H1 (cell line): Measurements from ENCODE around the gene STX5. TPM values are rescaled to one million over a fixed set of nuclear protein-coding genes. Genes with fewer than 3 reads are reported as not detected.

ENCODE experiments used
- CTCF ChIA-PET: fragments of 300-600 bp; sonication (Branson Sonifier 250); formaldehyde crosslinking; loops from one replicate; lab custom pipeline; 2021; ENCODE audit not compliant: partially characterized antibody; lab: Charles Lee
- POLR2A ChIA-PET: fragments of 300-600 bp; sonication (Branson Sonifier 250); formaldehyde crosslinking; loops from one replicate; lab custom pipeline; 2021; ENCODE audit warnings: inconsistent platforms; ENCODE audit not compliant: partially characterized antibody; lab: Charles Lee
- DNase-seq, 2 experiments: peaks; one replicate each; pipeline versions ENCODE4 v3.0.0 to v3.0.0-alpha.2; 2010 to 2022; ENCODE audit warnings: low spot score in 2 of 2, low read depth in 1 of 2, mixed read lengths in 1 of 2
- FAIRE-seq: peaks from 2 replicates; lab custom pipeline; 2011; peaks lifted over from hg19 to GRCh38; lab: Jason Lieb, UNC
- H2AFZ ChIP-seq: 2 replicates; pipeline ENCODE4 v1.8.1; 2012; ENCODE audit warnings: low read length, inconsistent platforms
- H2AK5ac ChIP-seq: 2 replicates; pipeline ENCODE4 v1.6.1; 2013; ENCODE audit warnings: low read depth, low read length
- H2BK120ac ChIP-seq: replicated peaks from 2 replicates; pipeline ENCODE3; 2013; ENCODE audit warnings: low read depth, low read length, inconsistent platforms
- H2BK12ac ChIP-seq: 2 replicates; pipeline ENCODE4 v1.6.1; 2013; ENCODE audit warnings: low read depth, low read length
- H2BK15ac ChIP-seq: 2 replicates; pipeline ENCODE4 v1.6.1; 2013; ENCODE audit warnings: low read length
- H2BK20ac ChIP-seq: 2 replicates; pipeline ENCODE4 v1.6.1; 2013; ENCODE audit warnings: low read length
- H2BK5ac ChIP-seq: 2 replicates; pipeline ENCODE4 v1.6.1; 2013; ENCODE audit warnings: low read depth, low read length
- H3K14ac ChIP-seq: 2 replicates; pipeline ENCODE4 v1.6.1; 2013; ENCODE audit warnings: inconsistent platforms; ENCODE audit not compliant: insufficient read length
- H3K18ac ChIP-seq: 2 replicates; pipeline ENCODE4 v1.6.1; 2013; ENCODE audit warnings: low read length; ENCODE audit errors: extremely low read depth
- H3K23ac ChIP-seq: 2 replicates; pipeline ENCODE4 v1.6.1; 2013; ENCODE audit warnings: inconsistent platforms; ENCODE audit not compliant: insufficient read length
- H3K23me2 ChIP-seq: 2 replicates; pipeline ENCODE4 v1.6.1; 2013; ENCODE audit warnings: low read depth, low read length
- H3K27ac ChIP-seq: 2 replicates; pipeline ENCODE4 v1.6.1; 2011; ENCODE audit warnings: low read depth, low read length, inconsistent platforms
- H3K27me3 ChIP-seq, 4 experiments: replicated peaks in 1 of 4; 1 replicate in 1 of 4; 2 replicates in 3 of 4; pipeline versions ENCODE4 v1.6.1 to v1.8.1; 2011 to 2013; ENCODE audit warnings: low read length in 3 of 4, mild to moderate bottlenecking in 3 of 4, inconsistent platforms in 2 of 4, mixed read lengths in 2 of 4, moderate library complexity in 1 of 4; ENCODE audit not compliant: control insufficient read depth in 3 of 4, insufficient read depth in 3 of 4; ENCODE audit errors: extremely low read depth in 1 of 4
- H3K36me3 ChIP-seq, 4 experiments: 2 replicates each; pipeline versions ENCODE4 v1.6.1 to v1.8.1; 2011 to 2013; ENCODE audit warnings: mild to moderate bottlenecking in 4 of 4, low read length in 3 of 4, moderate library complexity in 2 of 4, control low read depth in 1 of 4, inconsistent platforms in 1 of 4; ENCODE audit not compliant: insufficient read depth in 4 of 4, control insufficient read depth in 2 of 4
- H3K4ac ChIP-seq: replicated peaks from 2 replicates; pipeline ENCODE3; 2013; ENCODE audit warnings: low read length, low read depth, mixed read lengths, inconsistent platforms; ENCODE audit not compliant: insufficient read length
- H3K4me1 ChIP-seq, 4 experiments: replicated peaks in 1 of 4; 1 replicate in 1 of 4; 2 replicates in 3 of 4; pipeline versions ENCODE4 v1.6.1 to v1.8.1; 2011 to 2013; ENCODE audit warnings: low read length in 3 of 4, inconsistent platforms in 2 of 4, mixed read lengths in 1 of 4; ENCODE audit not compliant: insufficient read depth in 4 of 4, control insufficient read depth in 3 of 4
- H3K4me2 ChIP-seq, 2 experiments: 2 replicates each; pipeline versions ENCODE4 v1.6.1 to v1.8.1; 2011 to 2013; ENCODE audit warnings: low read depth in 2 of 2, low read length in 2 of 2, control low read depth in 1 of 2, inconsistent platforms in 1 of 2, mild to moderate bottlenecking in 1 of 2; ENCODE audit not compliant: insufficient read depth in 1 of 2
- H3K4me3 ChIP-seq, 4 experiments: fragments of 200-600, 300-600 bp in 1 of 4; sonication (generic), shearing (Covaris generic), sonication (Bioruptor Twin) in 1 of 4; 2 replicates each; pipeline versions ENCODE4 v1.5.1 to v1.8.1; 2011 to 2016; ENCODE audit warnings: low read length in 4 of 4, low read depth in 3 of 4, control low read depth in 2 of 4, inconsistent platforms in 2 of 4, mild to moderate bottlenecking in 2 of 4, mixed read lengths in 1 of 4, moderate library complexity in 1 of 4; ENCODE audit not compliant: insufficient read depth in 2 of 4; ENCODE audit errors: extremely low read depth in 1 of 4
- H3K56ac ChIP-seq: replicated peaks from 2 replicates; pipeline ENCODE3; 2013; ENCODE audit warnings: low read depth, mild to moderate bottlenecking, mixed read lengths, low read length, inconsistent platforms; ENCODE audit not compliant: insufficient read length
- H3K79me1 ChIP-seq: 2 replicates; pipeline ENCODE4 v1.6.1; 2013; ENCODE audit warnings: low read depth, low read length, control low read depth
- H3K79me2 ChIP-seq, 2 experiments: 2 replicates each; pipeline versions ENCODE4 v1.6.1 to v1.8.1; 2012 to 2013; ENCODE audit warnings: low read length in 2 of 2, mild to moderate bottlenecking in 2 of 2, inconsistent platforms in 1 of 2; ENCODE audit not compliant: insufficient read depth in 2 of 2, control insufficient read depth in 1 of 2
- H3K9ac ChIP-seq, 4 experiments: replicated peaks in 1 of 4; 1 replicate in 1 of 4; 2 replicates in 3 of 4; pipeline versions ENCODE4 v1.6.1 to v1.8.1; 2011 to 2013; ENCODE audit warnings: low read depth in 3 of 4, low read length in 3 of 4, control low read depth in 2 of 4, mild to moderate bottlenecking in 2 of 4, moderate library complexity in 2 of 4, inconsistent platforms in 1 of 4; ENCODE audit errors: extremely low read depth in 1 of 4
- H3K9me3 ChIP-seq, 2 experiments: 2 replicates each; pipeline versions ENCODE4 v1.6.1 to v1.8.1; 2012 to 2013; ENCODE audit warnings: mild to moderate bottlenecking in 2 of 2, moderate library complexity in 2 of 2, control low read depth in 1 of 2, inconsistent platforms in 1 of 2, low read depth in 1 of 2, low read length in 1 of 2, mixed read lengths in 1 of 2; ENCODE audit not compliant: insufficient read depth in 2 of 2
- H4K20me1 ChIP-seq, 2 experiments: replicated peaks in 1 of 2; 2 replicates each; pipeline versions ENCODE3 to v1.8.1; 2011 to 2013; ENCODE audit warnings: inconsistent platforms in 2 of 2, low read length in 2 of 2, mild to moderate bottlenecking in 1 of 2; ENCODE audit not compliant: insufficient read depth in 2 of 2, control insufficient read depth in 1 of 2
- H4K5ac ChIP-seq: 2 replicates; pipeline ENCODE4 v1.6.1; 2013; ENCODE audit warnings: low read length, low read depth, mixed read lengths, inconsistent platforms; ENCODE audit not compliant: insufficient read length
- H4K8ac ChIP-seq: 2 replicates; pipeline ENCODE4 v1.8.0; 2013; ENCODE audit warnings: mild to moderate bottlenecking, moderate library complexity, low read length, inconsistent platforms; ENCODE audit not compliant: insufficient read depth; ENCODE audit errors: extremely low read depth
- H4K91ac ChIP-seq: replicated peaks from 2 replicates; pipeline ENCODE3; 2013; ENCODE audit warnings: low read length, mixed read lengths, inconsistent platforms; ENCODE audit not compliant: insufficient read length
- CTBP2 ChIP-seq: IDR thresholded peaks from 2 replicates; pipeline ENCODE4 v1.7.0; 2011; ENCODE audit warnings: borderline replicate concordance, mild to moderate bottlenecking, moderate library complexity, mixed read lengths, low read length; ENCODE audit not compliant: insufficient read depth, insufficient read length
- EGR1 ChIP-seq: IDR thresholded peaks from 2 replicates; pipeline ENCODE4 v1.6.1; 2011; ENCODE audit warnings: low read depth, low read length, borderline replicate concordance
- HDAC6 ChIP-seq: IDR thresholded peaks from one replicate; pipeline ENCODE4 v1.7.1; 2012; ENCODE audit warnings: low read depth, mild to moderate bottlenecking, inconsistent platforms, low read length, moderate library complexity
- POLR2A ChIP-seq, 2 experiments: IDR thresholded peaks; 1 replicate in 1 of 2; 2 replicates in 1 of 2; pipeline ENCODE4 v1.6.1; 2011; ENCODE audit warnings: low read depth in 2 of 2, low read length in 2 of 2, mild to moderate bottlenecking in 2 of 2; ENCODE audit errors: control extremely low read depth in 1 of 2
- POU5F1 ChIP-seq: IDR thresholded peaks from 2 replicates; pipeline ENCODE4 v1.6.1; 2011; ENCODE audit warnings: low read depth, mild to moderate bottlenecking, low read length, moderate library complexity
- SIRT6 ChIP-seq: IDR thresholded peaks from one replicate; pipeline ENCODE4 v1.7.1; 2012; ENCODE audit warnings: low read length, inconsistent platforms
- SP1 ChIP-seq: IDR thresholded peaks from 2 replicates; pipeline ENCODE4 v1.6.1; 2011; ENCODE audit warnings: low read depth, low read length
- USF2 ChIP-seq: IDR thresholded peaks from 2 replicates; pipeline ENCODE4 v1.6.1; 2011; ENCODE audit warnings: low read length, improper control_type of control experiment
- WGBS, 2 experiments: shearing (Covaris generic) in 1 of 2; methylation state at CpG; one replicate each; pipeline versions ENCODE4 v1.1.6 to v1.1.7; 2013 to 2015; ENCODE audit warnings: low lambda C conversion rate in 2 of 2, mixed read lengths in 2 of 2, inconsistent platforms in 1 of 2, low coverage in 1 of 2, missing lambda C conversion rate in 1 of 2; ENCODE audit not compliant: insufficient replicate concordance in 2 of 2, insufficient coverage in 1 of 2, insufficient read length in 1 of 2; ENCODE audit errors: extremely low coverage in 1 of 2, missing lambda C conversion rate in 1 of 2; 5-methylcytosine and 5-hydroxymethylcytosine counted together
- polyA plus RNA-seq, 7 experiments: library from polyadenylated mRNA; depleted of rRNA in 3 of 7; stranded (reverse) in 5 of 7; unstranded in 2 of 7; fragments of >200 nt in 5 of 7; fragments of 200-250 nt in 2 of 7; gene quantifications; 1 replicate in 5 of 7; 2 replicates in 1 of 7; 4 replicates in 1 of 7; pipeline versions ENCODE4 v1.2.1 to v1.2.3, GENCODE V29; 2011 to 2013; ENCODE audit warnings: missing spikeins in 2 of 7, mixed read lengths in 2 of 7
- total RNA-seq: library from RNA; stranded (reverse); fragmentation: NEBNext Ultra II Directional; extraction: Animal tissue kit (Norgen Biotek cat#: 25700); gene quantifications from 2 replicates; pipeline ENCODE4 v1.2.1, GENCODE V29; 2021
- TF ChIP-seq, protein P1 (sequence below): IDR thresholded peaks from 2 replicates; pipeline ENCODE4 v1.6.1; 2012; ENCODE audit warnings: inconsistent platforms

STX5 gene
- total and polyA plus RNA-seq, 2 of the 8 experiments (the other 6 are each of a cell fraction or from before 2014, with no cell fraction given): 24.2 to 28.5 TPM

- no peak overlapping the region for H3K18ac ChIP-seq
- H3K4me3 ChIP-seq: no peak overlapping the region
- H3K23me2 ChIP-seq: no peaks in the 10 kb centered on the region
- no peak overlapping the region for H3K9ac ChIP-seq
- H2BK15ac ChIP-seq: no peak overlapping the region
- H3K56ac ChIP-seq: no peak overlapping the region
- H3K36me3 ChIP-seq: peaks cover 0 to 4% (median 1%) of the 10 kb centered on the region in 4 experiments; a peak in 2 of 8 replicates
- no peaks in the 10 kb centered on the region for H3K79me2 ChIP-seq
- no peaks in the 10 kb centered on the region for H3K4me1 ChIP-seq
- no peak overlapping the region for H2BK5ac ChIP-seq
- DNase-seq: no peak
- no peak overlapping the region for H3K23ac ChIP-seq
- no peak overlapping the region for H4K5ac ChIP-seq
- H3K9me3 ChIP-seq: no peaks in the 10 kb centered on the region
- H2BK20ac ChIP-seq: no peak overlapping the region
- no peak overlapping the region for H2BK12ac ChIP-seq
- H3K4me2 ChIP-seq: no peak overlapping the region
- no peak overlapping the region for H2AK5ac ChIP-seq
- TF ChIP-seq HDAC6 (no peak), USF2 (no peak), EGR1 (no peak), SP1 (no peak), POU5F1 (no peak), SIRT6 (no peak), POLR2A (IDR thresholded peaks at IDR 0.05; ENCODE audit: control extremely low read depth in 1 of 2, low read depth in 2 of 2, low read length in 2 of 2) (no peak), CTBP2 (no peak)
- TF ChIP-seq, protein P1, sequence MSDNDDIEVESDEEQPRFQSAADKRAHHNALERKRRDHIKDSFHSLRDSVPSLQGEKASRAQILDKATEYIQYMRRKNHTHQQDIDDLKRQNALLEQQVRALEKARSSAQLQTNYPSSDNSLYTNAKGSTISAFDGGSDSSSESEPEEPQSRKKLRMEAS: no peak
- no peak overlapping the region for H2BK120ac ChIP-seq
- no peak overlapping the region for H3K27ac ChIP-seq
- no peak overlapping the region for H4K8ac ChIP-seq
- ChIA-PET CTCF (interaction anchor here (0.7 to 2.2 kb wide), 3 partner anchors 22 to 117 kb away, joined by 3 to 6 read pairs (median 3); no protein-coding TSS in a partner anchor), POLR2A (interaction anchor here (0.7 to 6.8 kb wide), 17 partner anchors 8 to 169 kb away, joined by 3 to 50 read pairs (median 6); partner anchors contain the start of genes SLC3A2, STX5, TEX54 and TMEM179B)
- no peak overlapping the region for H2AFZ ChIP-seq
- WGBS, 2 experiments: 89% methylated on average over 1 of the region's 2 CpGs; no CpG with 5 or more reads in 1 of the 2 experiments
- H4K91ac ChIP-seq: no peak overlapping the region
- no peak for FAIRE-seq
- H3K4ac ChIP-seq: no peak overlapping the region
- H3K27me3 ChIP-seq: no peaks in the 10 kb centered on the region
- H4K20me1 ChIP-seq: no peaks in the 10 kb centered on the region
- H3K79me1 ChIP-seq: no peaks in the 10 kb centered on the region
- H3K14ac ChIP-seq: no peak overlapping the region
These were observed 20.2 kb downstream of the STX5 start for GRCh38 chr11:62811659-62812058.
